ENCODE measurements around the gene TSPO.

GRCh38 chr22:43202326-43202725, 51.0 kb downstream of the TSPO start:
- TF ChIP-seq, protein P1, sequence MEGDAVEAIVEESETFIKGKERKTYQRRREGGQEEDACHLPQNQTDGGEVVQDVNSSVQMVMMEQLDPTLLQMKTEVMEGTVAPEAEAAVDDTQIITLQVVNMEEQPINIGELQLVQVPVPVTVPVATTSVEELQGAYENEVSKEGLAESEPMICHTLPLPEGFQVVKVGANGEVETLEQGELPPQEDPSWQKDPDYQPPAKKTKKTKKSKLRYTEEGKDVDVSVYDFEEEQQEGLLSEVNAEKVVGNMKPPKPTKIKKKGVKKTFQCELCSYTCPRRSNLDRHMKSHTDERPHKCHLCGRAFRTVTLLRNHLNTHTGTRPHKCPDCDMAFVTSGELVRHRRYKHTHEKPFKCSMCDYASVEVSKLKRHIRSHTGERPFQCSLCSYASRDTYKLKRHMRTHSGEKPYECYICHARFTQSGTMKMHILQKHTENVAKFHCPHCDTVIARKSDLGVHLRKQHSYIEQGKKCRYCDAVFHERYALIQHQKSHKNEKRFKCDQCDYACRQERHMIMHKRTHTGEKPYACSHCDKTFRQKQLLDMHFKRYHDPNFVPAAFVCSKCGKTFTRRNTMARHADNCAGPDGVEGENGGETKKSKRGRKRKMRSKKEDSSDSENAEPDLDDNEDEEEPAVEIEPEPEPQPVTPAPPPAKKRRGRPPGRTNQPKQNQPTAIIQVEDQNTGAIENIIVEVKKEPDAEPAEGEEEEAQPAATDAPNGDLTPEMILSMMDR (IDR thresholded peaks at IDR 0.05) = no peak
- no peak for TF ChIP-seq POLR2A (IDR thresholded peaks at IDR 0.05)
- TF ChIP-seq POLR2AphosphoS5 (IDR thresholded peaks at IDR 0.05) = no peak
